IMR-90 (cell line): ENCODE results near the gene KCNQ5. TPM values are rescaled to one million over a fixed set of nuclear protein-coding genes. Genes with fewer than 3 reads are reported as not detected.

Experiments used
- ATAC-seq: fragments of 200-7000 bp; cut with Tn5 transposase; 2 replicates; pipeline ENCODE4 v1.9.1; 2020; ENCODE audit warnings: low read depth, mild to moderate bottlenecking, moderate library complexity
- BruUV-seq: library from RNA; stranded (reverse); fragments of 400-500 nt; replicated peaks from 2 replicates; lab custom pipeline; 2021; lab: Mats Ljungman, UMichigan
- CTCF ChIA-PET: fragments of 300-600 bp; formaldehyde crosslinking; extraction: SDS; loops from one replicate; lab custom pipeline; 2021; ENCODE audit warnings: antibody characterized with exemption; lab: Yijun Ruan, JAX
- POLR2A ChIA-PET: fragments of 300-600 bp; sonication (Branson Sonifier 250); formaldehyde crosslinking; loops from one replicate; lab custom pipeline; 2022; ENCODE audit warnings: antibody characterized with exemption; ENCODE audit not compliant: unreplicated experiment; lab: Charles Lee
- DNase-seq: peaks from one replicate; pipeline ENCODE4 v3.0.0; 2013
- H2AFZ ChIP-seq: replicated peaks from 2 replicates; pipeline ENCODE3; 2013; ENCODE audit warnings: low read length, mild to moderate bottlenecking; ENCODE audit not compliant: poor library complexity
- H2AK5ac ChIP-seq: 2 replicates; pipeline ENCODE4 v1.6.1; 2013; ENCODE audit warnings: low read depth, low read length, inconsistent platforms
- H2AK9ac ChIP-seq: replicated peaks from 2 replicates; pipeline ENCODE3; 2013; ENCODE audit warnings: mild to moderate bottlenecking, low read depth, low read length, moderate library complexity; ENCODE audit not compliant: poor library complexity
- H2BK120ac ChIP-seq: 2 replicates; pipeline ENCODE4 v1.6.1; 2013; ENCODE audit warnings: low read depth, low read length, inconsistent platforms
- H2BK15ac ChIP-seq: 3 replicates; pipeline ENCODE4 v1.6.1; 2013; ENCODE audit warnings: low read depth, low read length, inconsistent platforms
- H2BK20ac ChIP-seq: 2 replicates; pipeline ENCODE4 v1.6.1; 2013; ENCODE audit warnings: low read depth, mild to moderate bottlenecking, inconsistent platforms, low read length, moderate library complexity
- H2BK5ac ChIP-seq: 2 replicates; pipeline ENCODE4 v1.6.1; 2013; ENCODE audit warnings: mild to moderate bottlenecking, low read depth, low read length, inconsistent platforms; ENCODE audit not compliant: poor library complexity, severe bottlenecking
- H3K14ac ChIP-seq: replicated peaks from 2 replicates; pipeline ENCODE4 v1.6.1; 2013; ENCODE audit warnings: low read depth, low read length, inconsistent platforms
- H3K18ac ChIP-seq: 2 replicates; pipeline ENCODE4 v1.6.1; 2013; ENCODE audit warnings: low read depth, low read length, control low read depth
- H3K23ac ChIP-seq: 2 replicates; pipeline ENCODE4 v1.6.1; 2013; ENCODE audit warnings: low read depth, low read length, inconsistent platforms
- H3K27ac ChIP-seq: 2 replicates; pipeline ENCODE4 v1.5.1; 2013; ENCODE audit warnings: mild to moderate bottlenecking, control low read depth, low read length; ENCODE audit not compliant: insufficient read depth
- H3K27me3 ChIP-seq: 2 replicates; pipeline ENCODE4 v1.6.1; 2013; ENCODE audit warnings: low read length; ENCODE audit not compliant: control insufficient read depth, insufficient read depth
- H3K36me3 ChIP-seq: 2 replicates; pipeline ENCODE4 v1.6.1; 2013; ENCODE audit warnings: low read length, mixed read lengths; ENCODE audit not compliant: control insufficient read depth, insufficient read depth
- H3K4ac ChIP-seq: 2 replicates; pipeline ENCODE4 v1.6.1; 2013; ENCODE audit warnings: low read depth, low read length, inconsistent platforms
- H3K4me1 ChIP-seq: 2 replicates; pipeline ENCODE4 v1.6.1; 2013; ENCODE audit warnings: low read length, mixed read lengths; ENCODE audit not compliant: control insufficient read depth, insufficient read depth
- H3K4me2 ChIP-seq: 2 replicates; pipeline ENCODE4 v1.6.1; 2013; ENCODE audit warnings: low read depth, mild to moderate bottlenecking, control low read depth, low read length, moderate library complexity
- H3K4me3 ChIP-seq: 2 replicates; pipeline ENCODE4 v1.5.1; 2013; ENCODE audit warnings: low read depth, mild to moderate bottlenecking, control low read depth, low read length, moderate library complexity; ENCODE audit not compliant: insufficient read depth
- H3K56ac ChIP-seq: 2 replicates; pipeline ENCODE4 v1.6.1; 2013; ENCODE audit warnings: low read length, inconsistent platforms; ENCODE audit not compliant: insufficient read depth; ENCODE audit errors: extremely low read depth
- H3K79me1 ChIP-seq, 2 experiments: 2 replicates each; pipeline ENCODE4 v1.6.1; 2013; ENCODE audit warnings: low read length in 2 of 2, inconsistent platforms in 1 of 2, low read depth in 1 of 2
- H3K9ac ChIP-seq: 2 replicates; pipeline ENCODE4 v1.6.1; 2013; ENCODE audit warnings: low read depth, low read length, control low read depth
- H3K9me1 ChIP-seq: 2 replicates; pipeline ENCODE4 v1.6.1; 2013; ENCODE audit warnings: low read length, inconsistent platforms; ENCODE audit not compliant: insufficient read depth
- H3K9me3 ChIP-seq: 2 replicates; pipeline ENCODE4 v1.6.1; 2013; ENCODE audit warnings: low read length; ENCODE audit not compliant: control insufficient read depth, insufficient read depth
- H4K20me1 ChIP-seq: 2 replicates; pipeline ENCODE4 v1.6.1; 2013; ENCODE audit warnings: low read length, inconsistent platforms; ENCODE audit not compliant: insufficient read depth
- H4K5ac ChIP-seq: 2 replicates; pipeline ENCODE4 v1.6.1; 2013; ENCODE audit warnings: mild to moderate bottlenecking, low read depth, low read length, control low read depth
- H4K8ac ChIP-seq, 2 experiments: 2 replicates each; pipeline ENCODE4 v1.6.1; 2013; ENCODE audit warnings: low read depth in 2 of 2, low read length in 2 of 2, control low read depth in 1 of 2, inconsistent platforms in 1 of 2
- H4K91ac ChIP-seq: 2 replicates; pipeline ENCODE4 v1.6.1; 2013; ENCODE audit warnings: low read depth, low read length, inconsistent platforms; ENCODE audit not compliant: insufficient read depth
- BHLHE40 ChIP-seq: fragments of 150-350 bp; IDR thresholded peaks from 2 replicates; pipeline ENCODE4 v1.6.1; 2016; ENCODE audit warnings: mild to moderate bottlenecking, low read depth, low read length
- CEBPB ChIP-seq: IDR thresholded peaks from 2 replicates; pipeline ENCODE4 v1.6.1; 2012; ENCODE audit warnings: low read depth, low read length, improper control_type of control experiment
- CHD1 ChIP-seq: IDR thresholded peaks from 2 replicates; pipeline ENCODE4 v1.6.1; 2012; ENCODE audit warnings: low read depth, low read length, improper control_type of control experiment
- CTCF ChIP-seq: conservative IDR thresholded peaks from 2 replicates; pipeline ENCODE4 v1.5.1; 2012; ENCODE audit warnings: mild to moderate bottlenecking, low read depth, low read length, improper control_type of control experiment
- ELK1 ChIP-seq: fragments of 150-350 bp; IDR thresholded peaks from 2 replicates; pipeline ENCODE4 v1.6.1; 2016; ENCODE audit warnings: low read depth, mild to moderate bottlenecking, low read length, moderate library complexity, borderline replicate concordance
- FOS ChIP-seq: fragments of 150-350 bp; IDR thresholded peaks from 2 replicates; pipeline ENCODE4 v1.6.1; 2016; ENCODE audit warnings: low read depth, low read length
- MAFK ChIP-seq: IDR thresholded peaks from 2 replicates; pipeline ENCODE4 v1.6.1; 2012; ENCODE audit warnings: low read depth, low read length, improper control_type of control experiment
- MAZ ChIP-seq: IDR thresholded peaks from 2 replicates; pipeline ENCODE4 v1.6.1; 2012; ENCODE audit warnings: low read depth, mild to moderate bottlenecking, low read length, improper control_type of control experiment, moderate library complexity, borderline replicate concordance
- MXI1 ChIP-seq: IDR thresholded peaks from 2 replicates; pipeline ENCODE4 v1.6.1; 2012; ENCODE audit warnings: low read depth, mild to moderate bottlenecking, low read length, moderate library complexity, borderline replicate concordance
- NFE2L2 ChIP-seq: fragments of 150-350 bp; IDR thresholded peaks from 2 replicates; pipeline ENCODE4 v1.6.1; 2016; ENCODE audit warnings: low read depth, mild to moderate bottlenecking, low read length
- POLR2A ChIP-seq: IDR thresholded peaks from 2 replicates; pipeline ENCODE4 v1.6.1; 2012; ENCODE audit warnings: mild to moderate bottlenecking, low read depth, low read length
- RAD21 ChIP-seq: IDR thresholded peaks from 2 replicates; pipeline ENCODE4 v1.6.1; 2012; ENCODE audit warnings: low read length, improper control_type of control experiment
- RCOR1 ChIP-seq: IDR thresholded peaks from 2 replicates; pipeline ENCODE4 v1.6.1; 2012; ENCODE audit warnings: mild to moderate bottlenecking, low read length, improper control_type of control experiment; ENCODE audit not compliant: insufficient replicate concordance
- RFX5 ChIP-seq: IDR thresholded peaks from 2 replicates; pipeline ENCODE4 v1.8.0; 2012; ENCODE audit warnings: low read depth, mild to moderate bottlenecking, low read length, moderate library complexity
- SMC3 ChIP-seq: fragments of 150-350 bp; IDR thresholded peaks from 2 replicates; pipeline ENCODE4 v1.6.1; 2016; ENCODE audit warnings: low read depth, mild to moderate bottlenecking, antibody characterized with exemption, low read length, moderate library complexity
- USF2 ChIP-seq: fragments of 150-350 bp; IDR thresholded peaks from 2 replicates; pipeline ENCODE4 v1.6.1; 2017; ENCODE audit warnings: mild to moderate bottlenecking, antibody characterized with exemption, low read length, low read depth
- WGBS, 2 experiments: methylation state at CpG; one replicate each; pipeline versions ENCODE4 v1.1.5 to v1.1.7; 2013; ENCODE audit warnings: missing lambda C conversion rate in 2 of 2; ENCODE audit not compliant: insufficient read length in 1 of 2; ENCODE audit errors: extremely low coverage in 2 of 2; 5-methylcytosine and 5-hydroxymethylcytosine counted together
- dilution Hi-C: fragments of 300-500 bp; cut with HindIII; formaldehyde crosslinking; loops from one replicate; pipeline ENCODE4 v1.14.3; 2018; ENCODE audit warnings: low sequenced_read_pairs; ENCODE audit not compliant: unreplicated experiment
- in situ Hi-C: fragments of 300-500 bp; cut with MboI; formaldehyde crosslinking; loops from 3 replicates; pipeline ENCODE4 v1.14.3; 2019; ENCODE audit warnings: low sequenced_read_pairs, inconsistent platforms, mixed read lengths
- intact Hi-C: fragments of 100-400 bp; cut with micrococcal nuclease; formaldehyde crosslinking; loops from 2 replicates; pipeline ENCODE4 v1.10.0; 2022
- polyA plus RNA-seq, 3 experiments: library from polyadenylated mRNA; depleted of rRNA; stranded (reverse); fragments of >200 nt; gene quantifications; 2 replicates each; pipeline ENCODE4 v1.2.3, GENCODE V29; 2012; ENCODE audit warnings: low replicate concordance in 1 of 3
- total RNA-seq: library from RNA; depleted of rRNA; stranded (reverse); fragments of >200 nt; gene quantifications from 2 replicates; pipeline ENCODE4 v1.2.3, GENCODE V29; 2012

Gene KCNQ5
- total and polyA plus RNA-seq, 2 of the 4 experiments (the other 2 are of a cell fraction) = 0.75 to 1.3 TPM

- Histone ChIP-seq H2BK120ac (no peak overlapping the region), H4K91ac (no peak overlapping the region), H3K9ac (no peak overlapping the region), H2AK5ac (no peak overlapping the region), H2BK5ac (no peak overlapping the region), H4K5ac (no peak overlapping the region), H3K27me3 (no peaks in the 10 kb centered on the region), H3K4me2 (no peak overlapping the region), H4K20me1 (no peaks in the 10 kb centered on the region), H2AK9ac (no peak overlapping the region), H3K27ac (no peak overlapping the region), H3K4me3 (no peak overlapping the region), H3K9me3 (no peaks in the 10 kb centered on the region), H3K79me1 (no peaks in the 10 kb centered on the region), H2BK20ac (no peak overlapping the region), H4K8ac (no peak overlapping the region), H3K36me3 (no peaks in the 10 kb centered on the region), H3K18ac (no peak overlapping the region), H2AFZ (no peak overlapping the region), H3K14ac (no peak overlapping the region), H3K23ac (no peak overlapping the region), H3K9me1 (no peaks in the 10 kb centered on the region), H3K4ac (no peak overlapping the region), H3K4me1 (peaks cover 5% of the 10 kb centered on the region), H3K56ac (no peak overlapping the region), H2BK15ac (no peak overlapping the region)
- ChIA-PET CTCF (interaction anchor here (1.0 kb wide), 1 partner anchor 66 kb away, joined by 3 read pairs; no protein-coding TSS in a partner anchor), POLR2A (no interaction called here)
- dilution Hi-C loops (no loop called here), in situ Hi-C loops (no loop called here), intact Hi-C loops (no loop called here)
- no CpG with 5 or more reads among the region's 1 CpG for WGBS, 2 experiments
- BruUV-seq = no TSS peak
- DNase-seq (no peak), ATAC-seq (no peak)
- TF ChIP-seq RFX5 = no peak
- TF ChIP-seq CEBPB = no peak
- TF ChIP-seq ELK1 = no peak
- TF ChIP-seq CHD1 = no peak
- no peak for TF ChIP-seq CTCF
- no peak for TF ChIP-seq USF2
- TF ChIP-seq MAFK = no peak
- no peak for TF ChIP-seq FOS
- no peak for TF ChIP-seq BHLHE40
- TF ChIP-seq RCOR1 = no peak
- TF ChIP-seq RAD21 = no peak
- TF ChIP-seq POLR2A = no peak
- no peak for TF ChIP-seq NFE2L2
- TF ChIP-seq SMC3 = no peak
- TF ChIP-seq MXI1 = no peak
- no peak for TF ChIP-seq MAZ
Observed at GRCh38 chr6:72975352-72975752, 353.5 kb downstream of the KCNQ5 start.
